Measurements from ENCODE around the gene CTTNBP2. TPM values are rescaled to one million over a fixed set of nuclear protein-coding genes. Genes with fewer than 3 reads are reported as not detected.

Gene CTTNBP2
- polyA plus RNA-seq, 1 donor from 2014 or later: 53.5 TPM

GRCh38 chr7:117837841-117838240, 35.4 kb downstream of the CTTNBP2 start:
- H3K27ac ChIP-seq (ENCODE audit: low read length): no peak overlapping the region
- no peaks in the 10 kb centered on the region for H3K9me2 ChIP-seq (ENCODE audit: insufficient read depth, low read length)
- no peaks in the 10 kb centered on the region for H3K36me3 ChIP-seq (ENCODE audit: insufficient read depth, low read length)
- no peaks in the 10 kb centered on the region for H4K20me1 ChIP-seq (ENCODE audit: insufficient read depth)
- no peak overlapping the region for H3K4me3 ChIP-seq (ENCODE audit: low read length)
- no peak overlapping the region for H3K9ac ChIP-seq (ENCODE audit: low read length)
- H3K27me3 ChIP-seq (ENCODE audit: insufficient read depth, low read depth, low read length): no peaks in the 10 kb centered on the region
- no peaks in the 10 kb centered on the region for H3K79me2 ChIP-seq (replicated peaks; ENCODE audit: insufficient read depth, low read length)
- H2AFZ ChIP-seq (ENCODE audit: low read depth, low read length): no peak overlapping the region
- no peak overlapping the region for H3K4me2 ChIP-seq (ENCODE audit: low read length)
- H3K9me3 ChIP-seq (ENCODE audit: low read length): no peaks in the 10 kb centered on the region
- no peak for TF ChIP-seq SMC3 (conservative IDR thresholded peaks at IDR 0.05; ENCODE audit: poor library complexity)
- TF ChIP-seq EP300 (conservative IDR thresholded peaks at IDR 0.05; ENCODE audit: poor library complexity, severe bottlenecking): no peak
- no peak for TF ChIP-seq POLR2AphosphoS5 (IDR thresholded peaks at IDR 0.05)
- no peak for TF ChIP-seq RAD21 (conservative IDR thresholded peaks at IDR 0.05)
- TF ChIP-seq TAF1 (IDR thresholded peaks at IDR 0.05; ENCODE audit: low read depth): no peak
- no peak for TF ChIP-seq MXI1 (conservative IDR thresholded peaks at IDR 0.05; ENCODE audit: poor library complexity, severe bottlenecking)
- no peak for TF ChIP-seq EZH2 (IDR thresholded peaks at IDR 0.05; ENCODE audit: borderline replicate concordance, insufficient read depth, low read length, poor library complexity, severe bottlenecking)
- TF ChIP-seq CTCF (IDR thresholded peaks at IDR 0.05; ENCODE audit: poor library complexity, severe bottlenecking): no peak
- no peak for TF ChIP-seq REST (IDR thresholded peaks at IDR 0.05; ENCODE audit: borderline replicate concordance)
- H3F3A ChIP-seq (ENCODE audit: insufficient read depth, low read length, poor library complexity, severe bottlenecking): no peaks in the 10 kb centered on the region

GRCh38 chr7:117835016-117835664, 38.1 kb downstream of the CTTNBP2 start:
- no peaks in the 10 kb centered on the region for H3F3A ChIP-seq (ENCODE audit: insufficient read depth, low read length, poor library complexity, severe bottlenecking)
- no peak overlapping the region for H3K9ac ChIP-seq (ENCODE audit: low read length)
- no peaks in the 10 kb centered on the region for H3K9me3 ChIP-seq (ENCODE audit: low read length)
- H3K27ac ChIP-seq (ENCODE audit: low read length): no peak overlapping the region
- H3K4me3 ChIP-seq (ENCODE audit: low read length): no peak overlapping the region
- no peaks in the 10 kb centered on the region for H4K20me1 ChIP-seq (ENCODE audit: insufficient read depth)
- TF ChIP-seq POLR2AphosphoS5 (IDR thresholded peaks at IDR 0.05) (no peak), SMC3 (conservative IDR thresholded peaks at IDR 0.05; ENCODE audit: poor library complexity) (no peak), RAD21 (conservative IDR thresholded peaks at IDR 0.05) (no peak), REST (IDR thresholded peaks at IDR 0.05; ENCODE audit: borderline replicate concordance) (no peak), EZH2 (IDR thresholded peaks at IDR 0.05; ENCODE audit: borderline replicate concordance, insufficient read depth, low read length, poor library complexity, severe bottlenecking) (no peak), MXI1 (conservative IDR thresholded peaks at IDR 0.05; ENCODE audit: poor library complexity, severe bottlenecking) (no peak), TAF1 (IDR thresholded peaks at IDR 0.05; ENCODE audit: low read depth) (no peak), CTCF (IDR thresholded peaks at IDR 0.05; ENCODE audit: poor library complexity, severe bottlenecking) (no peak), EP300 (conservative IDR thresholded peaks at IDR 0.05; ENCODE audit: poor library complexity, severe bottlenecking) (no peak)
- H2AFZ ChIP-seq (ENCODE audit: low read depth, low read length): no peak overlapping the region
- H3K27me3 ChIP-seq (ENCODE audit: insufficient read depth, low read depth, low read length): no peaks in the 10 kb centered on the region
- no peak overlapping the region for H3K4me2 ChIP-seq (ENCODE audit: low read length)
- H3K36me3 ChIP-seq (ENCODE audit: insufficient read depth, low read length): no peaks in the 10 kb centered on the region
- no peaks in the 10 kb centered on the region for H3K9me2 ChIP-seq (ENCODE audit: insufficient read depth, low read length)
- no peaks in the 10 kb centered on the region for H3K79me2 ChIP-seq (replicated peaks; ENCODE audit: insufficient read depth, low read length)
